ENCODE results near the gene PMPCA. TPM values are rescaled to one million over a fixed set of nuclear protein-coding genes. Genes with fewer than 3 reads are reported as not detected.

PMPCA gene
- total RNA-seq, 4 donors from 2014 or later = 22.8 to 43.9 (median 35.0) TPM

- Histone ChIP-seq H3K4me1 (peaks cover 0 to 10% (median 6%) of the 10 kb centered on the region in 4 donors), H3K4me3 (no peak overlapping the region), H3K36me3 (peaks cover 0 to 26% (median 15%) of the 10 kb centered on the region in 4 donors), H3K27me3 (no peaks in the 10 kb centered on the region), H3K9me3 (no peaks in the 10 kb centered on the region), H3K27ac (replicated peaks in 1 of 4) (no peak overlapping the region)
- TF ChIP-seq CTCF (IDR thresholded peaks at IDR 0.05) (no peak), POLR2A (IDR thresholded peaks at IDR 0.05; ENCODE audit: low read depth) (no peak), POLR2AphosphoS5 (IDR thresholded peaks at IDR 0.05) (no peak), EP300 (IDR thresholded peaks at IDR 0.05) (no peak)
- intact Hi-C loops (cut with DNase I) = no loop called here
- no peak for DNase-seq (ENCODE audit: extremely low spot score)
- WGBS = 86% methylated on average over 13 of the region's 14 CpGs
Observed at GRCh38 chr9:136374183-136374575, 36.3 kb upstream of the PMPCA start.

- no peak overlapping the region for H3K4me3 ChIP-seq
- H3K9me3 ChIP-seq = no peaks in the 10 kb centered on the region
- no peak for DNase-seq (ENCODE audit: extremely low spot score)
- H3K36me3 ChIP-seq = peaks cover 4 to 35% (median 24%) of the 10 kb centered on the region in 4 donors
- H3K4me1 ChIP-seq = peaks cover 0 to 10% (median 6%) of the 10 kb centered on the region in 4 donors
- no peak overlapping the region for H3K27ac ChIP-seq (replicated peaks in 1 of 4)
- WGBS = 86% methylated on average over 12 of the region's 12 CpGs
- no peaks in the 10 kb centered on the region for H3K27me3 ChIP-seq
- intact Hi-C loops (cut with DNase I) = no loop called here
- TF ChIP-seq CTCF (IDR thresholded peaks at IDR 0.05) (no peak), POLR2AphosphoS5 (IDR thresholded peaks at IDR 0.05) (no peak), EP300 (IDR thresholded peaks at IDR 0.05) (no peak), POLR2A (IDR thresholded peaks at IDR 0.05; ENCODE audit: low read depth) (no peak)
Observed at GRCh38 chr9:136375096-136375495, 35.4 kb upstream of the PMPCA start.

GRCh38 chr9:136376457-136376856 is 34.0 kb upstream of the PMPCA start:
- WGBS = 63% methylated on average over 8 of the region's 8 CpGs
- no peaks in the 10 kb centered on the region for H3K27me3 ChIP-seq
- no peak for DNase-seq (ENCODE audit: extremely low spot score)
- no peaks in the 10 kb centered on the region for H3K9me3 ChIP-seq
- H3K4me3 ChIP-seq = no peak overlapping the region
- H3K27ac ChIP-seq (replicated peaks in 1 of 4) = no peak overlapping the region
- peaks cover 0 to 10% (median 6%) of the 10 kb centered on the region in 4 donors for H3K4me1 ChIP-seq
- intact Hi-C loops (cut with DNase I) = no loop called here
- TF ChIP-seq POLR2AphosphoS5 (IDR thresholded peaks at IDR 0.05) (no peak), CTCF (IDR thresholded peaks at IDR 0.05) (no peak), POLR2A (IDR thresholded peaks at IDR 0.05; ENCODE audit: low read depth) (no peak), EP300 (IDR thresholded peaks at IDR 0.05) (no peak)
- H3K36me3 ChIP-seq = peaks cover 10 to 49% (median 37%) of the 10 kb centered on the region in 4 donors

- 87% methylated on average over 5 of the region's 32 CpGs for WGBS
- no peaks in the 10 kb centered on the region for H3K9me3 ChIP-seq
- TF ChIP-seq POLR2A (IDR thresholded peaks at IDR 0.05; ENCODE audit: low read depth) (no peak), POLR2AphosphoS5 (IDR thresholded peaks at IDR 0.05) (no peak), EP300 (IDR thresholded peaks at IDR 0.05) (no peak), CTCF (IDR thresholded peaks at IDR 0.05) (no peak)
- no peak for DNase-seq (ENCODE audit: extremely low spot score)
- no peaks in the 10 kb centered on the region for H3K27me3 ChIP-seq
- no peak overlapping the region for H3K4me3 ChIP-seq
- no peak overlapping the region for H3K27ac ChIP-seq (replicated peaks in 1 of 4)
- H3K36me3 ChIP-seq = peaks cover 10 to 60% (median 48%) of the 10 kb centered on the region in 4 donors
- peaks cover 0 to 5% (median 3%) of the 10 kb centered on the region in 4 donors for H3K4me1 ChIP-seq
- intact Hi-C loops (cut with DNase I) = no loop called here
Observed at GRCh38 chr9:136377341-136378169, 32.9 kb upstream of the PMPCA start.

Measured in esophagus muscularis mucosa (tissue), 4 donors.